GM20000 (cell line): ENCODE data around the gene KIAA0319L.

ENCODE experiments used
- DNase-seq: peaks from one replicate; pipeline ENCODE4 v3.0.0; 2012; ENCODE audit warnings: low spot score
- CTCF ChIP-seq: IDR thresholded peaks from 2 replicates; pipeline ENCODE4 v1.5.1; 2012; ENCODE audit warnings: mild to moderate bottlenecking, control low read depth; ENCODE audit errors: extremely low read depth, missing control alignments

Gene KIAA0319L

GRCh38 chr1:35557118-35557610, at the start of gene KIAA0319L:
TSS of gene KIAA0319L (minus strand) at chr1:35557403. CDS start at chr1:35554491, 2,912 bp downstream.
- no peak for TF ChIP-seq CTCF
- DNase-seq = peak; percentile 93

- no peak for TF ChIP-seq CTCF
- no peak for DNase-seq
These were observed 48.6 kb upstream of the KIAA0319L start for GRCh38 chr1:35605867-35606182.

DNA sequence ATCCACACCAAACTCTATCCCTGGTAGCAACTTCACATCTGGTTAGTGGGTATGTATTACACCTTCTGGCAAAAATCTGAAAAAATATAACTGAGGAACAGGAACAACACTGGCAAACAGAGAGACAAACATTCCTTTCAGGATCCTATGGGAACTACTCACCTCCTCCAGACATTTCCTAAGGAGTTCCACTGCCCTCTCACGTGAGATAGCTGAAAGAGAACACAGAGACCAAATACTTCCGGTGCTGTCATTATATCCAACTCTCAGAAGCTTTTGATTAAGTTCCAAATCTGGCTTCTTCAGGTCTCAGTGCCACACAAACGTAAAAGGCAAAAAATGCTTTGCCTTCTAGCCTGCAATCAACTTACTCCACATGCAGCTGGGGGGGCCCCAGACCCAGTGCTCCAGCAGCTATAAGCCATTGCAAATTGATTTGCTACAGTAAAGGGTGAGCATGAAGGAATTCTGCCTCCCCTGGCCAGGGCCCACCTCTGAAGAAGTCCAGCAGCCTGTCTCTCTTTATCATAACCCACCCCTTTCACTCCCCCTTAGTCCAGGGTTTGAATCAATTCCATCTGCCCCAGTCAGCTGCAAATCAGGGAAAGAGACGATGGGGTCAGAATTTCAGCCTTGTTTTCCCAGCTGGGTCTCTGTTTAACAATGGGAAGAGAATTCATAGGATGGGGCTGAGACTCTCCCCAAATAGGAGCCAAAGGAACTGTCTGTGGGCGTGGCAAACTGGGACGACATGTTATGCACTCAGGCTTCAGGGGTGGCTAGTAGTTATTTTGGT, 48.1 kb upstream of the KIAA0319L start:
- TF ChIP-seq CTCF = no peak

DNA sequence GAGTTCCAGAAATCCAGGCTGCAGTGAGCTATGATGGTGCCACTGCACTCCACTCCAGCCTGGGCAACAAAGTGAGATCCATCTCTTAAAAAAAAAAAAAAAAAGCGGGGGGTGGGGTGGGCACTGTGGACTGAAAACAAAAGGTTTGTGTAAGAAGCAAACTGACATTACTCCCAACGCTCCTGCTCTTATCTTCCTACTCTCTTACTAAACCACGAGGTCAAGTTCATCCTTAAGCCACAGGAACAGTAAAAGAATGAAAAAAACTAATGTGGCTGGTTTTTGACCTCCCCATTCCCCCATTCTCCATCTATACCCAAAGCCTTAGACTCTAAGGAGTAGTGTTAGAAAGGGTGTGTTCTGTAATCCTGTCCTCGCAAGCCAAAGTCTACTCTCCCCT, 46.7 kb upstream of the KIAA0319L start:
- no peak for DNase-seq
- no peak for TF ChIP-seq CTCF

More for the DNA sequence above, 48.1 kb upstream of the KIAA0319L start:
- no peak for DNase-seq

DNA sequence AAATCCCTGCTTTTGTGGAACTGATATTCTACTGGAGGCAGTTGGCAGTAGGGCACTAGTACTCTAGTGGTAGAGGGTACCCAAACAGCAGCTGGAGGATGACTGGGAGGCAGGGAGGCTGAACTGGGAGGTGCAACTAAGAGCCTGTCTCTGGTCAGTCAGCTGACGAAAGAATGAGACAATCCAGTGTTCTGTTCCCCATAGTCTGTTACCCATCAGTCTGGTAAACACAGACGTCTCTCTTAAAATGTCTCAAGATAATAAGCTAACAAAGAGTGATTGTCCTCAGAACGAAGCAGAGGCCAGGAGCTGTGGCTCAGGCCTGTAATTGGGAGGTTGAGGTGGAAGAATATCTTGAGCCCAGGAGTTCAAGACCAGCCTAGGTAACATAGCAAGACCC, 46.3 kb upstream of the KIAA0319L start:
- no peak for DNase-seq
- no peak for TF ChIP-seq CTCF

DNA sequence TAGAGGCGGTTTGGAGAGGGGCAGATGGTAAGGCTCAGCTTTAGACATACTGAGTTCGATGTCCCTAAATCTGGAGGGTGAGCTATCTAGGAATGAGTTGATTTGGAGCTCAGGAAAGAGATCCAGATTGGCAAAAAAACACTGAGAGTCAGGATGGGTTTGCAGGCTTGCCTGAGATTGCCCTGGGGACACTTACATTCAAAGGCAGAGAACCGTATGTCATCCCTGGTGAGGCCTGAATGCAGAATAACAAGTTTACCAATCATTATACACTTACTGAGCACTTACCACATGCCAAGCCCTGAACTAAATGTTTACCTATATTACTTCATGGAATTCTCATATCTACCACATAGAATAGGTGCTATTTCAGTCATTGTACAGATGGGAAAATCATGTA, 43.4 kb upstream of the KIAA0319L start:
- no peak for TF ChIP-seq CTCF
- no peak for DNase-seq

DNA sequence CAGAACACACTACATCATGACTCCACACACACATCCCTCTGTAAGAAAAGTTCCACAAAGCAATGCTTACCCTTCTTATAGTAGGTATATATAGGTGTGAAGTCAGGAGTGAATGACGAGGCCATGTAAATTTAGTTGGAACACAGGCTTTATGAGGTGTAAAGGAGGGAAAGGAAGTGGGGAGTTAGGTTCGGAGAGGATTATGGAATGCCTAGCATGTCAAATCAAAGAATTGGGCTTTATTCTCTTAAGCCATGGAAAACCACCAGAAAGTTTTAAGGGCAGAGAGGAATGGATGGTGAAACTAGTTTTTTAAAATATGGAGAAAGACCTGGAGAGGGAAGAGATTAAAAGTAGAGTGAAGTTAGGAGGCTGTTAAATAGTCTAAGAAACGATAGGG, 42.2 kb upstream of the KIAA0319L start:
- no peak for DNase-seq
- TF ChIP-seq CTCF = no peak
